K562 (cell line): Measurements from ENCODE around the gene RDH5. TPM values are rescaled to one million over a fixed set of nuclear protein-coding genes. Genes with fewer than 3 reads are reported as not detected.

Experiments used
- BRD9 ChIP-seq: fragments of 450-650 bp; IDR thresholded peaks from 2 replicates; pipeline ENCODE4 v1.6.1; 2018; ENCODE audit warnings: low read depth; ENCODE audit not compliant: partially characterized antibody
- CEBPB ChIP-seq: fragments of 450-650 bp; IDR thresholded peaks from 2 replicates; pipeline ENCODE4 v1.6.1; 2016; ENCODE audit warnings: missing genetic modification characterization, missing compliant biosample characterization
- CREB3 ChIP-seq: fragments of 450-650 bp; conservative IDR thresholded peaks from 2 replicates; pipeline ENCODE4 v1.6.1; 2016; ENCODE audit warnings: missing genetic modification characterization, low read depth, mild to moderate bottlenecking, missing compliant biosample characterization, moderate library complexity
- EHMT2 ChIP-seq: fragments of 450-650 bp; IDR thresholded peaks from 2 replicates; pipeline ENCODE4 v1.6.1; 2018; ENCODE audit warnings: antibody characterized with exemption
- ETV1 ChIP-seq: fragments of 450-650 bp; conservative IDR thresholded peaks from 2 replicates; pipeline ENCODE4 v1.6.1; 2016; ENCODE audit warnings: missing genetic modification characterization, control low read depth, low read depth, missing compliant biosample characterization
- GTF2F1 ChIP-seq: IDR thresholded peaks from 2 replicates; pipeline ENCODE4 v1.6.1; 2011; ENCODE audit warnings: low read depth, low read length, improper control_type of control experiment
- HMG20B ChIP-seq: fragments of 250-450 bp; sonication (Bioruptor Pico); IDR thresholded peaks from 2 replicates; pipeline ENCODE4 v1.5.0; 2021; ENCODE audit warnings: mild to moderate bottlenecking
- LCOR ChIP-seq: sonication (generic); formaldehyde crosslinking; IDR thresholded peaks from 2 replicates; pipeline ENCODE4 v1.8.0; 2022; ENCODE audit warnings: mild to moderate bottlenecking, missing genetic modification reagents
- MEF2A ChIP-seq: IDR thresholded peaks from 2 replicates; pipeline ENCODE4 v1.6.1; 2011; ENCODE audit warnings: low read depth, mild to moderate bottlenecking, low read length, moderate library complexity; ENCODE audit not compliant: control insufficient read depth
- NCOR1 ChIP-seq: fragments of 450-650 bp; IDR thresholded peaks from 2 replicates; pipeline ENCODE4 v1.6.1; 2016; ENCODE audit warnings: mild to moderate bottlenecking, moderate library complexity
- NFRKB ChIP-seq: fragments of 450-650 bp; IDR thresholded peaks from 2 replicates; pipeline ENCODE4 v1.6.1; 2016; ENCODE audit warnings: low read depth
- RBM34 ChIP-seq: fragments of 200-400 bp; formaldehyde crosslinking; IDR thresholded peaks from 2 replicates; pipeline ENCODE4 v1.6.1; 2018; ENCODE audit warnings: low read length, borderline replicate concordance; ENCODE audit not compliant: insufficient read depth
- SAFB ChIP-seq: fragments of 200-400 bp; formaldehyde crosslinking; IDR thresholded peaks from 2 replicates; pipeline ENCODE4 v1.6.1; 2017; ENCODE audit warnings: low read depth, low read length, borderline replicate concordance
- SMAD2 ChIP-seq: fragments of 150-350 bp; IDR thresholded peaks from 2 replicates; pipeline ENCODE4 v1.6.1; 2014; ENCODE audit warnings: low read depth, mild to moderate bottlenecking, low read length
- SP2 ChIP-seq: IDR thresholded peaks from 2 replicates; pipeline ENCODE4 v1.6.1; 2011; ENCODE audit warnings: mild to moderate bottlenecking, low read depth, low read length, moderate library complexity; ENCODE audit not compliant: poor library complexity, severe bottlenecking; ENCODE audit errors: extremely low read depth
- TSC22D4 ChIP-seq: fragments of 450-650 bp; IDR thresholded peaks from 2 replicates; pipeline ENCODE4 v1.6.1; 2016; ENCODE audit warnings: missing genetic modification characterization, missing biosample characterization, control low read depth
- ZNF175 ChIP-seq: fragments of 200-800 bp; sonication (Bioruptor generic); IDR thresholded peaks from 2 replicates; pipeline ENCODE4 v1.6.1; 2016; ENCODE audit warnings: low read depth, mild to moderate bottlenecking, missing genetic modification characterization, missing compliant biosample characterization
- ZNF3 ChIP-seq: fragments of 250-450 bp; sonication (Bioruptor Pico); IDR thresholded peaks from 2 replicates; pipeline ENCODE4 v1.5.0; 2021; ENCODE audit warnings: mild to moderate bottlenecking, moderate library complexity
- ZNF347 ChIP-seq: fragments of 450-650 bp; formaldehyde crosslinking; IDR thresholded peaks from 2 replicates; pipeline ENCODE4 v1.4.0; 2020; ENCODE audit warnings: low read depth, mild to moderate bottlenecking, moderate library complexity
- ZNF507 ChIP-seq: conservative IDR thresholded peaks from 2 replicates; pipeline ENCODE4 v1.6.1; 2017; ENCODE audit warnings: missing genetic modification characterization, missing compliant biosample characterization
- polyA plus RNA-seq, 8 experiments: library from polyadenylated mRNA; depleted of rRNA in 4 of 8; stranded (reverse) in 5 of 8; unstranded in 3 of 8; fragments of >200 nt; fragmentation: Nextera tagmentation in 2 of 8; fragmentation: Illumina TruSeq in 1 of 8; extraction: Ambion mirVana in 2 of 8; extraction: Trizol in 1 of 8; gene quantifications; 2 replicates each; pipeline versions ENCODE4 v1.2.1 to v1.2.3, GENCODE V29; 2011 to 2014; ENCODE audit warnings: inconsistent platforms in 1 of 8, missing spikeins in 1 of 8
- total RNA-seq, 7 experiments: library from RNA; depleted of rRNA in 6 of 7; stranded (reverse); fragments of >200 nt in 6 of 7; fragmentation: Illumina TruSeq in 2 of 7; extraction: Trizol in 2 of 7; gene quantifications; 2 replicates each; pipeline versions ENCODE4 v1.2.1 to v1.2.3, GENCODE V29; 2011 to 2021; ENCODE audit warnings: low replicate concordance in 1 of 7
- TF ChIP-seq, protein P1 (sequence below): fragments of 250-450 bp; sonication (Bioruptor Pico); IDR thresholded peaks from 2 replicates; pipeline ENCODE4 v1.8.0; 2022; ENCODE audit warnings: moderate library complexity, mild to moderate bottlenecking, inconsistent platforms
- TF ChIP-seq, protein P2 (sequence below): fragments of 450-650 bp; conservative IDR thresholded peaks from 2 replicates; pipeline ENCODE4 v1.6.1; 2016; ENCODE audit warnings: missing genetic modification characterization, low read depth, mild to moderate bottlenecking, control low read depth, missing compliant biosample characterization
- TF ChIP-seq, protein P3 (sequence below): sonication (generic); formaldehyde crosslinking; IDR thresholded peaks from 2 replicates; pipeline ENCODE4 v1.8.1; 2023; ENCODE audit warnings: mild to moderate bottlenecking, missing genetic modification reagents
- TF ChIP-seq, protein P4 (sequence below): fragments of 450-650 bp; IDR thresholded peaks from 2 replicates; pipeline ENCODE4 v1.6.1; 2018; ENCODE audit warnings: mild to moderate bottlenecking, low read depth; ENCODE audit not compliant: partially characterized antibody

RDH5 gene
- total and polyA plus RNA-seq, 9 of the 15 experiments (the other 6 are each of a cell fraction or from before 2014, with no cell fraction given): 0.28 to 2.0 (median 1.1) TPM; not detected in 1

DNA sequence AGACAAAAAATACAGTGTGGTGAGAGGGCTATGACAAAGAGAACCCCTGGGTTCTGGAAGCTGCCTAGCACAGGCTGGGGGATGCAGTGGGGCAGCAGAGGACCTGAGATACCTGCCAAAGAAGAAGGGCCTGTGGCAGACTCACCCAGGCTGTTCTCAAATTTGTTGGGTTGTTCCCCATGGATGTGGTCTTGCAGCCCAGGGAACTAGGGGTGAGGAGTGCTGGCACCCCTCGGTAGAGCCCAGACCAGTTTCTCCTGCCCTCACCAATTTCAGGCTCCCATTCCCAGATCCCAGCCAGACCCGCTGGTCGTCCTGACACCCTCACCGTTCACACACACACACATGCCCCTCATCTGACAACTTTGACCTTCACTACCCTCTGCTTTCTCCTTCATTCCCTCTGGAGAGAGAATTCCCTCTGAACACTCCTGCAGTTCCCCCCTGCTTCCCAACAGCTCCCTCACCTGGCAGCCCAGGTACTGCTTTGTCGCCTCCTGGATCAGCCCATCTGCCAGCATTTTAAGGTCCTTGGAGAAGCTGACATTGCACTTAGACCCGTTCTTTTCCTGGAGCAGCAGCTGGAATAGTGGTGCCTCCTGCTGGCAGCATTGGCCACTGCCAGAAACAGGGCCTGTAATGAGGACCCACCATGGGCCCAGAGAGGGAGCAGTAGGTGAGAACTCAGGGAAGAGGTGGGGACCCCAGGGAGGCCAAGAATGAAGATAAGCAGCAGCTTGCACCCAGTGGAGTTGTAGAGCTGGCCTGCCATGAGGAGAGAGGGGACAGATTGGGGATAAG is 16.8 kb downstream of the RDH5 start (continued):
- TF ChIP-seq, protein P1, sequence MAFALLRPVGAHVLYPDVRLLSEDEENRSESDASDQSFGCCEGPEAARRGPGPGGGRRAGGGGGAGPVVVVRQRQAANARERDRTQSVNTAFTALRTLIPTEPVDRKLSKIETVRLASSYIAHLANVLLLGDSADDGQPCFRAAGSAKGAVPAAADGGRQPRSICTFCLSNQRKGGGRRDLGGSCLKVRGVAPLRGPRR (CRISPR knock-in tag): no peak
- TF ChIP-seq MEF2A (no peak), SAFB (no peak), ZNF507 (tag) (no peak), NCOR1 (no peak), ZNF3 (no peak), TSC22D4 (tag) (no peak), HMG20B (no peak), EHMT2 (no peak), BRD9 (no peak), GTF2F1 (no peak), LCOR (CRISPR knock-in tag) (no peak), CEBPB (tag) (no peak), SMAD2 (no peak), ETV1 (tag) (no peak), RBM34 (no peak), ZNF175 (CRISPR knock-in tag) (no peak), CREB3 (tag) (no peak), SP2 (no peak), ZNF347 (CRISPR knock-in tag) (no peak), NFRKB (no peak)
- TF ChIP-seq, protein P2, sequence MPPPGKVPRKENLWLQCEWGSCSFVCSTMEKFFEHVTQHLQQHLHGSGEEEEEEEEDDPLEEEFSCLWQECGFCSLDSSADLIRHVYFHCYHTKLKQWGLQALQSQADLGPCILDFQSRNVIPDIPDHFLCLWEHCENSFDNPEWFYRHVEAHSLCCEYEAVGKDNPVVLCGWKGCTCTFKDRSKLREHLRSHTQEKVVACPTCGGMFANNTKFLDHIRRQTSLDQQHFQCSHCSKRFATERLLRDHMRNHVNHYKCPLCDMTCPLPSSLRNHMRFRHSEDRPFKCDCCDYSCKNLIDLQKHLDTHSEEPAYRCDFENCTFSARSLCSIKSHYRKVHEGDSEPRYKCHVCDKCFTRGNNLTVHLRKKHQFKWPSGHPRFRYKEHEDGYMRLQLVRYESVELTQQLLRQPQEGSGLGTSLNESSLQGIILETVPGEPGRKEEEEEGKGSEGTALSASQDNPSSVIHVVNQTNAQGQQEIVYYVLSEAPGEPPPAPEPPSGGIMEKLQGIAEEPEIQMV: no peak
- TF ChIP-seq, protein P3, sequence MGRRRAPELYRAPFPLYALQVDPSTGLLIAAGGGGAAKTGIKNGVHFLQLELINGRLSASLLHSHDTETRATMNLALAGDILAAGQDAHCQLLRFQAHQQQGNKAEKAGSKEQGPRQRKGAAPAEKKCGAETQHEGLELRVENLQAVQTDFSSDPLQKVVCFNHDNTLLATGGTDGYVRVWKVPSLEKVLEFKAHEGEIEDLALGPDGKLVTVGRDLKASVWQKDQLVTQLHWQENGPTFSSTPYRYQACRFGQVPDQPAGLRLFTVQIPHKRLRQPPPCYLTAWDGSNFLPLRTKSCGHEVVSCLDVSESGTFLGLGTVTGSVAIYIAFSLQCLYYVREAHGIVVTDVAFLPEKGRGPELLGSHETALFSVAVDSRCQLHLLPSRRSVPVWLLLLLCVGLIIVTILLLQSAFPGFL (CRISPR knock-in tag): no peak
- TF ChIP-seq, protein P4, sequence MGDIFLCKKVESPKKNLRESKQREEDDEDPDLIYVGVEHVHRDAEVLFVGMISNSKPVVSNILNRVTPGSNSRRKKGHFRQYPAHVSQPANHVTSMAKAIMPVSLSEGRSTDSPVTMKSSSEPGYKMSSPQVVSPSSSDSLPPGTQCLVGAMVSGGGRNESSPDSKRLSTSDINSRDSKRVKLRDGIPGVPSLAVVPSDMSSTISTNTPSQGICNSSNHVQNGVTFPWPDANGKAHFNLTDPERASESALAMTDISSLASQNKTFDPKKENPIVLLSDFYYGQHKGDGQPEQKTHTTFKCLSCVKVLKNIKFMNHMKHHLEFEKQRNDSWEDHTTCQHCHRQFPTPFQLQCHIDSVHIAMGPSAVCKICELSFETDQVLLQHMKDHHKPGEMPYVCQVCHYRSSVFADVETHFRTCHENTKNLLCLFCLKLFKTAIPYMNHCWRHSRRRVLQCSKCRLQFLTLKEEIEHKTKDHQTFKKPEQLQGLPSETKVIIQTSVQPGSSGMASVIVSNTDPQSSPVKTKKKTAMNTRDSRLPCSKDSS: no peak
